Activated naive CD8-positive, alpha-beta T cell treated with anti-CD3 and anti-CD28 coated beads, Interleukin-2, amount 50 U/mL, for 24 hours (primary cell): ENCODE results near the gene ARHGAP10.

Source experiments
- ATAC-seq: fragments of 150-1000 bp; cut with Tn5 transposase; one replicate; pipeline ENCODE4 v1.10.0; 2021
- DNase-seq: peaks from one replicate; pipeline ENCODE4 v3.0.0; 2021
- H3K27ac Mint-ChIP-seq: one replicate; pipeline ENCODE4 v1.8.0; 2021; ENCODE audit warnings: mild to moderate bottlenecking, mixed read lengths
- H3K27me3 Mint-ChIP-seq: one replicate; pipeline ENCODE4 v1.8.0; 2021; ENCODE audit warnings: mixed read lengths
- H3K36me3 Mint-ChIP-seq: one replicate; pipeline ENCODE4 v1.8.0; 2021; ENCODE audit warnings: low read depth, mixed read lengths
- H3K4me1 Mint-ChIP-seq: one replicate; pipeline ENCODE4 v1.8.0; 2021; ENCODE audit warnings: mixed read lengths
- H3K4me3 Mint-ChIP-seq: one replicate; pipeline ENCODE4 v1.8.0; 2021; ENCODE audit warnings: mild to moderate bottlenecking, moderate library complexity, mixed read lengths
- H3K9me3 Mint-ChIP-seq: one replicate; pipeline ENCODE4 v1.8.0; 2021; ENCODE audit warnings: mixed read lengths

The ARHGAP10 gene

DNA sequence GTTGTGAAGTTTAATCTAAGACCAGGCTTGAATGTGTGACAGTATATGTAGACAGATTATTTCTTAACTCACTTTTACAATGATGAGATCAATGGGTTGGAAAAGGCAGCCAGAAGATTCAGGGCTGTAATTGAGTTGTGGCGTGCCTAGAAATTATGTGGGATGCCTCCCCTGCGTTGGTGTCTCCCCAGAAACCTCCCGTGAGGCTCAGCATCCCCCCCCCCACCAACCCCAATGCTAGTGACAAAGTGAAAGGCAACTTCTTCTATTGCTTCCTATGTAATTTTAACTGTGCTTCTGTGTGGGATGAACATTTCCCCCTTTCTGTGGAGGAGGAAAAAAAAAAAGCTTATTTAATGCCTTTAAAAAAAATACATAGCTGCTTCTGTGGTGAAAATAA, 297.9 kb downstream of the ARHGAP10 start:
- Mint-ChIP-seq H3K4me1 (no peaks in the 10 kb centered on the region), H3K9me3 (peaks cover 15% of the 10 kb centered on the region), H3K4me3 (no peak overlapping the region), H3K36me3 (peaks cover 2% of the 10 kb centered on the region), H3K27me3 (no peaks in the 10 kb centered on the region), H3K27ac (no peak overlapping the region)
- no peak for DNase-seq
- ATAC-seq, result no peak

DNA sequence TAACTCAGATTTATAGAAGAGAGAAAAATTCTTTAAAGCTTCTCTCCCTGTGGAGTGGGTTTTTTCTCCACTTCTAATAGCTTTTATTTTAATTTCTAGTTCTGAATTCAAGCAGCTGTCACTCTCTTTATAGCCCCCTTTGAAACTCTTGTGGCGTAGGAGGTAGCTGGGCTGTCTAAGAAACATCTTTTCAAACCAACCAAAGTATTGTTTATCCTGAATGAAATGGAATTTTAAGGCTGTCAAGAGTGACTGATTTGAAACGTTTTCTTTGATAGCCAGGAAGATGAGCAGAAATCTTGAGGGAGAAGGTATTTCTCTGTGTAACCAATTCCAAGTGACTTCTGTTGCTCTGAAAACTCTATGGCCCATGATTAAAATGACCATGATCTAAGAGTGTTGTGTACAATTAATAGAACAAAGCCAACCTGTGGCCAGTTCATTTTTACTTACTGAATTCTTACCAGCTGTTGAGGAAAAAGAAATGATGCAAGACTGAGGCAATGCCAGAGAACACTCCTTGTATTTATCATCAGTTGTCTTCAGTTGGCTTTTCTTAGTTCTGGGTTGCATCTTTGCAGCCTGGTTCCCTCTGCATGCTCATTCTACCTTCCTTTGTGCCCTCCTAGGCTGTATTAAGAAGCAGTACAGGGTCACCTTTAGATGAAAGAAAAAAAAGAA, 298.4 kb downstream of the ARHGAP10 start:
- Mint-ChIP-seq H3K4me1 (no peaks in the 10 kb centered on the region), H3K9me3 (peaks cover 15% of the 10 kb centered on the region), H3K27me3 (no peaks in the 10 kb centered on the region), H3K4me3 (no peak overlapping the region), H3K36me3 (peaks cover 2% of the 10 kb centered on the region), H3K27ac (no peak overlapping the region)
- DNase-seq (no peak), ATAC-seq (no peak)

DNA sequence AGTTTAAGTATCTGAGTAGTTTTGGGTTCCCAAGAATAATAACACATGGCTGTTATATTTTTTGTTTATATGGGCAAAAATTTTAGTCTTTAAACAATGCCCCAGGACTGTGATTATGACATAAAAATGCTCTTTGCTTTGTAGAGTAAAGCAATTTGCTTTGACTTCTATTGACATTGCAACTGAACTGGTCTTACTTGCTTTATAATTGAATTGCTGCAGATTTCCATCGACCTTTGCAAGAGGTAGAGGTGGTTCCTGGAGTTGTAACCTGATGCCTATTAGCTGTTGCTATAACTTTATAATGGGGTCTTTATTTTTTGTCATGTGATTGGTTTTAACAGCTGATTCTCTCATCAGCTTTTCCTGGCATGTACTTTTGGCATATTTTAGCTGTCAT, 302.9 kb downstream of the ARHGAP10 start:
- H3K36me3 Mint-ChIP-seq, result peaks cover 3% of the 10 kb centered on the region
- ATAC-seq (no peak), DNase-seq (no peak)
- H3K27ac Mint-ChIP-seq, result no peak overlapping the region
- no peaks in the 10 kb centered on the region for H3K27me3 Mint-ChIP-seq
- H3K4me1 Mint-ChIP-seq, result no peaks in the 10 kb centered on the region
- H3K9me3 Mint-ChIP-seq, result peaks cover 7% of the 10 kb centered on the region
- no peak overlapping the region for H3K4me3 Mint-ChIP-seq

DNA sequence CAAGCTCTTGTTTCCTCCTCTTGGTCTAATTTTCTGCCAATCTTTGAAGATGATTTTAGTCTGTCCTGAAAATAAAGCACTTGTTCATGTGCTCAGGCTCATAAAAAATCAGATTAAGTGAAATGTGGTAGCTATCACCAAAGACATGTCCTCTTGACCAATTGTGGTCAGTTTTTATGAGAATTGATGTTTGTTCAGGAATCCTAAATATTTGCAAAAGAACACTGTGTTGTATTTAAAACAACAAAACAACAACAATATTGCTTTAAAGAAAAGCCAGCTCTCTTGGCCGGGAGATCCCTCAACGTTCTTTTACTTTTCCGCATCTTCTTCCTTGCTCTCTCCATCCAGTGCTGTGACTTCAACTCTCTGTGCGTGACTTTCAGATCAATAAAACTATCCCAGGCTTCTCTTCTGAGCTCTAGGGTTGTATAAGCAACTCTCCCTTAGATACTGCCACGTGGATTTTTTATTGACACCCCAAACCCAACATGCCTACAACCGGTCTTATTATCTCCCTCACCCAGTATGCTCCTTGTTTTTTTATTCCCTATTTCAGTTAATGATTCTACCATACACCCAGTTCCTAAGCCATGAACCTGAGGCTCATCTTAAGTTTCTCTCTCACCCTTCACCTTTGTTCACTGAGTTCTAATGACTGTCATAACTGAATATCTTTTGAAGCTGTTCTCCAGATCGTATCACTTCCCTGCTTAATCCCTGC, 309.9 kb downstream of the ARHGAP10 start:
- no peaks in the 10 kb centered on the region for H3K36me3 Mint-ChIP-seq
- H3K27ac Mint-ChIP-seq, result no peak overlapping the region
- DNase-seq (no peak), ATAC-seq (no peak)
- no peak overlapping the region for H3K4me3 Mint-ChIP-seq
- peaks cover under 1% of the 10 kb centered on the region for H3K9me3 Mint-ChIP-seq
- H3K27me3 Mint-ChIP-seq, result no peaks in the 10 kb centered on the region
- H3K4me1 Mint-ChIP-seq, result peaks cover 15% of the 10 kb centered on the region

GRCh38 chr4:148044089-148044911, 312.4 kb downstream of the ARHGAP10 start:
- H3K27ac Mint-ChIP-seq, result no peak overlapping the region
- DNase-seq (no peak), ATAC-seq (no peak)
- no peak overlapping the region for H3K4me3 Mint-ChIP-seq
- peaks cover 4% of the 10 kb centered on the region for H3K36me3 Mint-ChIP-seq
- H3K9me3 Mint-ChIP-seq, result no peaks in the 10 kb centered on the region
- peaks cover 15% of the 10 kb centered on the region for H3K4me1 Mint-ChIP-seq
- H3K27me3 Mint-ChIP-seq, result no peaks in the 10 kb centered on the region

DNA sequence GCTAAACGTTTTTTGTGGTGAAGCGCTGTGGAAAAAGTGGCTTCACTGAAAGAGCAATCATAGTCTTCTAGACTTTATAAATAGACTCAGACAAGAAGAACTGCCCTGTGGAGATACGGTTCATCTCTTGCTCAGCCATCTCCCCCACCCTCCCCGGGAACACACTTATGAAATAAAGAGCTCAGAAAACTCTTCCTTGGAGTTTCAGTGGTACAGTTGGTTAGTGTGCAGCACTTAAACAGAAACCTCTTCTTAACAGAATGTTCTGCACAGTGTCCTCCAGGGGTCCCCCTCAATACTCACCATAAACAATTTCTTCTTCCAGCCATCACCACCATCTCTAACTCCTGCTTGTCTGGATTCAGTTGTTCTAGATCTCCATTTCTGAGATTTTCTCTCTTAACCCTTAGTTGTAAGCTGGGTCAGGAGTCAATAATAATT, 313.0 kb downstream of the ARHGAP10 start:
- no peak overlapping the region for H3K27ac Mint-ChIP-seq
- peak; percentile 69 for ATAC-seq
- no peak for DNase-seq
- H3K4me3 Mint-ChIP-seq, result no peak overlapping the region
- H3K36me3 Mint-ChIP-seq, result peaks cover 4% of the 10 kb centered on the region
- H3K9me3 Mint-ChIP-seq, result no peaks in the 10 kb centered on the region
- H3K27me3 Mint-ChIP-seq, result no peaks in the 10 kb centered on the region
- peaks cover 15% of the 10 kb centered on the region for H3K4me1 Mint-ChIP-seq

- no peak for DNase-seq
- Mint-ChIP-seq H3K27ac (no peak overlapping the region), H3K36me3 (peaks cover 7% of the 10 kb centered on the region), H3K9me3 (no peaks in the 10 kb centered on the region), H3K4me3 (no peak overlapping the region), H3K4me1 (peaks cover 46% of the 10 kb centered on the region), H3K27me3 (no peaks in the 10 kb centered on the region)
- no peak for ATAC-seq
Observed at GRCh38 chr4:148048598-148048997, 316.7 kb downstream of the ARHGAP10 start.

- peaks cover 7% of the 10 kb centered on the region for H3K36me3 Mint-ChIP-seq
- H3K27ac Mint-ChIP-seq, result no peak overlapping the region
- ATAC-seq, result no peak
- no peak for DNase-seq
- no peaks in the 10 kb centered on the region for H3K27me3 Mint-ChIP-seq
- H3K4me3 Mint-ChIP-seq, result no peak overlapping the region
- H3K4me1 Mint-ChIP-seq, result peaks cover 58% of the 10 kb centered on the region
- H3K9me3 Mint-ChIP-seq, result no peaks in the 10 kb centered on the region
Observed at GRCh38 chr4:148051403-148051802, 319.5 kb downstream of the ARHGAP10 start.

- Mint-ChIP-seq H3K27ac (peak overlapping the region; percentile 69), H3K27me3 (no peaks in the 10 kb centered on the region), H3K36me3 (peaks cover 7% of the 10 kb centered on the region), H3K4me3 (no peak overlapping the region), H3K9me3 (no peaks in the 10 kb centered on the region), H3K4me1 (peaks cover 67% of the 10 kb centered on the region)
- DNase-seq (no peak), ATAC-seq (peak; percentile 54)
Observed at GRCh38 chr4:148052448-148052847, 320.6 kb downstream of the ARHGAP10 start.

GRCh38 chr4:148053298-148054003, 321.6 kb downstream of the ARHGAP10 start:
- no peak for ATAC-seq
- Mint-ChIP-seq H3K27ac (no peak overlapping the region), H3K36me3 (peaks cover 3% of the 10 kb centered on the region), H3K4me1 (peaks cover 77% of the 10 kb centered on the region), H3K4me3 (no peak overlapping the region), H3K27me3 (no peaks in the 10 kb centered on the region), H3K9me3 (no peaks in the 10 kb centered on the region)
- no peak for DNase-seq

- ATAC-seq, result no peak
- Mint-ChIP-seq H3K4me3 (no peak overlapping the region), H3K9me3 (no peaks in the 10 kb centered on the region), H3K4me1 (peaks cover 86% of the 10 kb centered on the region), H3K36me3 (peaks cover 2% of the 10 kb centered on the region), H3K27me3 (no peaks in the 10 kb centered on the region), H3K27ac (no peak overlapping the region)
- DNase-seq, result no peak
Observed at GRCh38 chr4:148054275-148054674, 322.4 kb downstream of the ARHGAP10 start.

GRCh38 chr4:148055844-148056243, 324.0 kb downstream of the ARHGAP10 start:
- H3K27me3 Mint-ChIP-seq, result no peaks in the 10 kb centered on the region
- ATAC-seq, result no peak
- no peaks in the 10 kb centered on the region for H3K9me3 Mint-ChIP-seq
- H3K27ac Mint-ChIP-seq, result no peak overlapping the region
- H3K4me3 Mint-ChIP-seq, result no peak overlapping the region
- no peaks in the 10 kb centered on the region for H3K36me3 Mint-ChIP-seq
- no peak for DNase-seq
- H3K4me1 Mint-ChIP-seq, result peaks cover 96% of the 10 kb centered on the region

DNA sequence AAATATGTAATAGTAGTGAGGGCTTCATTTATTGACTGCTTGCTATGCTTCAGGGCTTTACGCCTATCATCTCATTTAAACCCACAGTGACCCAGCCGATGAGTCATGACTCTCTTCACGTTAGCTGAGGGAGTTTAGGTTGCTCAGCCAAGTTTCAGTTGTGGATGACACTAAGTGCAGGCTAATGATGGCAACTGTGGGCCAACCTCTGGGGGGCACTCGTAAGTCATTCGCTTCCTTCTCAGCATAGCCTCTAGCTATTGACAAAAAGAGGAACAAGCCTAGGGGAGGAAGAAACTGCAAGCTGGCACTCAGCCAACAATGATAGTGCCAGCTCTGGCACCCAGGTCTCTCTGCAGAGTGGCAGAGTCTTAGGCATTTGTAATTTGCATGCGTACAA, 325.0 kb downstream of the ARHGAP10 start:
- peaks cover 96% of the 10 kb centered on the region for H3K4me1 Mint-ChIP-seq
- peak; percentile 95 for ATAC-seq
- no peaks in the 10 kb centered on the region for H3K27me3 Mint-ChIP-seq
- H3K4me3 Mint-ChIP-seq, result no peak overlapping the region
- peak; percentile 74 for DNase-seq
- H3K36me3 Mint-ChIP-seq, result no peaks in the 10 kb centered on the region
- H3K9me3 Mint-ChIP-seq, result no peaks in the 10 kb centered on the region
- peak overlapping the region; percentile 40 for H3K27ac Mint-ChIP-seq

DNA sequence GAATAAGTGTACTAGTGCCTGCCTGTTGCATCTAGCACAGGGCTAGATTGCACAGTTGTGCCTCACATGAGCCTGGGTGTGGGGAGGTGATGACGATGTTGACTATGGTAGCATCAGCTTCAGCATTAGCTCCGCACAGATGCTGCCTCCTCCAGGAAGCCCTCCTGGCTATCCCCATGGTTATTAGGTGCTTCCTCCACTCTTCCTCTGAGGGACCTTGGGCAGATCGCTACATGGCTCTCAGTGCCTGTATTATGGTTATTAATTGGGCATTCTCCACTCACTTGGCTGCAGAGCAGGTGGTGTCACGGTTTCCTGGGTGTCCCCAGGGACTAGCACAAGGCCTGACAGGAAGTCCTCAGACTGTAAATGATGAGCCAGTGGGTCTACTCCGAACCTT, 325.6 kb downstream of the ARHGAP10 start:
- H3K27ac Mint-ChIP-seq, result no peak overlapping the region
- H3K27me3 Mint-ChIP-seq, result no peaks in the 10 kb centered on the region
- no peak overlapping the region for H3K4me3 Mint-ChIP-seq
- H3K36me3 Mint-ChIP-seq, result no peaks in the 10 kb centered on the region
- DNase-seq (no peak), ATAC-seq (no peak)
- peaks cover 90% of the 10 kb centered on the region for H3K4me1 Mint-ChIP-seq
- no peaks in the 10 kb centered on the region for H3K9me3 Mint-ChIP-seq
